H9 (cell line): ENCODE data around the gene DPP7. TPM values are rescaled to one million over a fixed set of nuclear protein-coding genes. Genes with fewer than 3 reads are reported as not detected.

Experiments
- DNase-seq: peaks from one replicate; pipeline ENCODE4 v3.0.0-alpha.2; 2017
- H2AFZ ChIP-seq: one replicate; pipeline ENCODE4 v1.6.1; 2013; ENCODE audit warnings: mild to moderate bottlenecking, low read length, control low read depth, moderate library complexity
- H2AK5ac ChIP-seq: 2 replicates; pipeline ENCODE4 v1.6.1; 2013; ENCODE audit warnings: low read length, control low read depth, mixed read lengths; ENCODE audit not compliant: insufficient read length
- H2BK120ac ChIP-seq: one replicate; pipeline ENCODE4 v1.6.1; 2013; ENCODE audit warnings: low read depth, mild to moderate bottlenecking, low read length, control low read depth, inconsistent platforms; ENCODE audit not compliant: poor library complexity, severe bottlenecking
- H2BK12ac ChIP-seq: 2 replicates; pipeline ENCODE4 v1.6.1; 2013; ENCODE audit warnings: low read length, control low read depth, mixed read lengths, low read depth; ENCODE audit not compliant: insufficient read length
- H2BK15ac ChIP-seq: 2 replicates; pipeline ENCODE4 v1.6.1; 2013; ENCODE audit warnings: low read depth, low read length, control low read depth
- H2BK20ac ChIP-seq: one replicate; pipeline ENCODE4 v1.6.1; 2013; ENCODE audit warnings: low read depth, mild to moderate bottlenecking, low read length, control low read depth, inconsistent platforms; ENCODE audit not compliant: poor library complexity, severe bottlenecking
- H2BK5ac ChIP-seq: 2 replicates; pipeline ENCODE4 v1.6.1; 2013; ENCODE audit warnings: low read length, control low read depth, mixed read lengths; ENCODE audit not compliant: insufficient read length
- H3K14ac ChIP-seq: 2 replicates; pipeline ENCODE4 v1.6.1; 2013; ENCODE audit warnings: low read length, control low read depth; ENCODE audit not compliant: insufficient read depth
- H3K18ac ChIP-seq: 2 replicates; pipeline ENCODE4 v1.6.1; 2013; ENCODE audit warnings: low read depth, mild to moderate bottlenecking, mixed read lengths, low read length, control low read depth; ENCODE audit not compliant: insufficient read length
- H3K23ac ChIP-seq: 2 replicates; pipeline ENCODE4 v1.6.1; 2013; ENCODE audit warnings: low read length, control low read depth, mixed read lengths, low read depth; ENCODE audit not compliant: insufficient read length
- H3K23me2 ChIP-seq: 2 replicates; pipeline ENCODE4 v1.6.1; 2013; ENCODE audit warnings: low read depth, mild to moderate bottlenecking, mixed read lengths, low read length, control low read depth; ENCODE audit not compliant: insufficient read length, poor library complexity, severe bottlenecking
- H3K27ac ChIP-seq: 2 replicates; pipeline ENCODE4 v1.5.1; 2013; ENCODE audit warnings: low read length, control low read depth, mixed read lengths, low read depth; ENCODE audit not compliant: insufficient read length
- H3K27me3 ChIP-seq: 2 replicates; pipeline ENCODE4 v1.6.1; 2013; ENCODE audit warnings: low read length, control low read depth, inconsistent platforms; ENCODE audit not compliant: insufficient read depth
- H3K4ac ChIP-seq: 2 replicates; pipeline ENCODE4 v1.6.1; 2013; ENCODE audit warnings: low read depth, mild to moderate bottlenecking, control low read depth, inconsistent platforms, low read length, moderate library complexity
- H3K4me1 ChIP-seq: 2 replicates; pipeline ENCODE4 v1.6.1; 2013; ENCODE audit warnings: low read length, control low read depth, inconsistent platforms; ENCODE audit not compliant: insufficient read depth
- H3K4me2 ChIP-seq: 2 replicates; pipeline ENCODE4 v1.6.1; 2013; ENCODE audit warnings: low read length, control low read depth, mixed read lengths; ENCODE audit not compliant: insufficient read length, insufficient read depth
- H3K56ac ChIP-seq: 2 replicates; pipeline ENCODE4 v1.6.1; 2013; ENCODE audit warnings: low read depth, mild to moderate bottlenecking, mixed read lengths, low read length, control low read depth; ENCODE audit not compliant: insufficient read length
- H3K79me1 ChIP-seq: 2 replicates; pipeline ENCODE4 v1.6.1; 2013; ENCODE audit warnings: low read depth, mild to moderate bottlenecking, moderate library complexity, low read length, control low read depth, inconsistent platforms; ENCODE audit not compliant: insufficient read depth, poor library complexity, severe bottlenecking
- H3K79me2 ChIP-seq: 2 replicates; pipeline ENCODE4 v1.6.1; 2013; ENCODE audit warnings: low read length, control low read depth, inconsistent platforms; ENCODE audit not compliant: insufficient read depth
- H3K9ac ChIP-seq: 2 replicates; pipeline ENCODE4 v1.6.1; 2013; ENCODE audit warnings: low read length, control low read depth, mixed read lengths; ENCODE audit not compliant: insufficient read length; ENCODE audit errors: extremely low read depth
- H3K9me3 ChIP-seq: one replicate; pipeline ENCODE4 v1.6.1; 2013; ENCODE audit warnings: low read depth, low read length, inconsistent platforms; ENCODE audit not compliant: control insufficient read depth
- H3T11ph ChIP-seq: one replicate; pipeline ENCODE4 v1.6.1; 2013; ENCODE audit warnings: mild to moderate bottlenecking, low read length, control low read depth, inconsistent platforms
- H4K20me1 ChIP-seq: one replicate; pipeline ENCODE4 v1.6.1; 2013; ENCODE audit not compliant: control insufficient read depth, insufficient read length, insufficient read depth
- H4K5ac ChIP-seq: 2 replicates; pipeline ENCODE4 v1.6.1; 2013; ENCODE audit warnings: low read depth, mild to moderate bottlenecking, mixed read lengths, low read length, control low read depth; ENCODE audit not compliant: insufficient read length
- H4K8ac ChIP-seq: replicated peaks from 2 replicates; pipeline ENCODE4 v1.6.1; 2013; ENCODE audit warnings: low read length, control low read depth, mixed read lengths, low read depth; ENCODE audit not compliant: insufficient read length
- H4K91ac ChIP-seq: 2 replicates; pipeline ENCODE4 v1.6.1; 2013; ENCODE audit warnings: low read depth, mild to moderate bottlenecking, moderate library complexity, mixed read lengths, low read length, control low read depth; ENCODE audit not compliant: insufficient read length
- H3K27ac Mint-ChIP-seq, 3 experiments: 2 replicates in 2 of 3; 3 replicates in 1 of 3; pipeline ENCODE4 v1.8.0; 2020 to 2021; ENCODE audit warnings: mixed read lengths in 3 of 3, mild to moderate bottlenecking in 1 of 3, moderate library complexity in 1 of 3
- H3K27me3 Mint-ChIP-seq: 2 replicates; pipeline ENCODE4 v1.8.0; 2021; ENCODE audit warnings: low read depth, mild to moderate bottlenecking, moderate library complexity, mixed read lengths
- H3K36me3 Mint-ChIP-seq, 3 experiments: 2 replicates in 2 of 3; 3 replicates in 1 of 3; pipeline ENCODE4 v1.8.0; 2020 to 2021; ENCODE audit warnings: low read depth in 3 of 3, mixed read lengths in 3 of 3; ENCODE audit not compliant: insufficient read depth in 1 of 3
- H3K4me1 Mint-ChIP-seq, 2 experiments: 2 replicates each; pipeline ENCODE4 v1.8.0; 2020; ENCODE audit warnings: mixed read lengths in 2 of 2
- H3K4me3 Mint-ChIP-seq, 2 experiments: 2 replicates in 1 of 2; 3 replicates in 1 of 2; pipeline ENCODE4 v1.8.0; 2020 to 2021; ENCODE audit warnings: mild to moderate bottlenecking in 2 of 2, mixed read lengths in 2 of 2, moderate library complexity in 1 of 2
- H3K9me3 Mint-ChIP-seq, 2 experiments: 2 replicates in 1 of 2; 3 replicates in 1 of 2; pipeline ENCODE4 v1.8.0; 2020; ENCODE audit warnings: mild to moderate bottlenecking in 2 of 2, mixed read lengths in 2 of 2, moderate library complexity in 1 of 2
- WGBS: extraction: QIAGEN DNeasy Blood & Tissue Kit; methylation state at CpG from one replicate; pipeline ENCODE4 v1.1.7; 2013; ENCODE audit warnings: missing lambda C conversion rate, low lambda C conversion rate, mixed read lengths; ENCODE audit not compliant: insufficient read length; ENCODE audit errors: extremely low coverage; 5-methylcytosine and 5-hydroxymethylcytosine counted together
- total RNA-seq: library from RNA; stranded (reverse); gene quantifications from 2 replicates; pipeline ENCODE4 v1.2.1, GENCODE V29; 2021
- TF ChIP-seq, protein P1 (sequence below): fragments of 200-600 bp; sonication (generic); conservative IDR thresholded peaks from 3 replicates; pipeline ENCODE4 v1.8.0; 2021; ENCODE audit warnings: antibody characterized with exemption, mild to moderate bottlenecking

The DPP7 gene
- total RNA-seq, 1 experiment from 2014 or later = 29.4 TPM

DNA sequence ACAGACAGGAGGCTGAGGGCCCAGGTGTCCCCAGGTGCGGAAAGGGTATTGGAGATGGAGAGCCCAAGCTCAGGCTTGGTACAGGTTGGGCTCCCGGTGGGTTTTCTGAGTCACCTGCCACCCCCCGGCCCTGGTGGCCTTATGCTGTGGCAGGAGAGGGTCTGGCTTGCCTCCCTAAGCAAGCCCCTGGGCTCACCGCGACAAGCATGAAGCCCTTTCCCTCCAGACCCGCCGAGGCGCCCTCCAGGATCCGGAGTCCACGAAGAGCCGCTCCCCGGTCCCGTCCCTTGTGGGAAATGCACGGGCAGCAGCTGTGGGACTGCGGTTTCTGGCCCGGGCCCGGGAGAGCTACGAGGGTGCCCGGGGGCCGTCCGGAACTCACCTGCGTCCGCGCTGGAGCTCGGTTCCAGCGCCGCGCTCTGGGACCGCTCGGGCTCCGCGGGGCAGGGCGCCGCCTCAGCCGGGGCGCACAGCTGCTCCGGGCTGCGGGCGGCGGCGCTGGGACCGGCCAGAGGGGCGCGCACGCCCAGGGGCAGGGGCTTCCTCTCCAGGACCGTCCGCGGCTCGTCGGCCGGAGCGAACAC, 44.9 kb downstream of the DPP7 start:
- DNase-seq = no peak
- no peak overlapping the region for H3K27ac ChIP-seq
- peaks cover 4% of the 10 kb centered on the region for H4K20me1 ChIP-seq
- WGBS = no CpG with 5 or more reads among the region's 52 CpGs
- no peak overlapping the region for H3K56ac ChIP-seq
- H3K79me1 ChIP-seq = no peaks in the 10 kb centered on the region
- no peak overlapping the region for H3K23ac ChIP-seq
- Mint-ChIP-seq H3K4me1 (peaks cover 15 to 24% of the 10 kb centered on the region in 2 experiments), H3K27me3 (peaks cover 4% of the 10 kb centered on the region; the same call in 1 of the 2 replicates), H3K4me3 (peak overlapping the region; percentile 58 to 75), H3K36me3 (peaks cover 0 to 4% (median 3%) of the 10 kb centered on the region in 3 experiments; a peak in 4 of 7 replicates), H3K27ac (no peak overlapping the region), H3K9me3 (no peaks in the 10 kb centered on the region; a peak in 1 of 5 replicates)
- H3K9ac ChIP-seq = no peak overlapping the region
- H3K14ac ChIP-seq = no peak overlapping the region
- no peak overlapping the region for H2BK20ac ChIP-seq
- H2BK5ac ChIP-seq = no peak overlapping the region
- TF ChIP-seq, protein P1, sequence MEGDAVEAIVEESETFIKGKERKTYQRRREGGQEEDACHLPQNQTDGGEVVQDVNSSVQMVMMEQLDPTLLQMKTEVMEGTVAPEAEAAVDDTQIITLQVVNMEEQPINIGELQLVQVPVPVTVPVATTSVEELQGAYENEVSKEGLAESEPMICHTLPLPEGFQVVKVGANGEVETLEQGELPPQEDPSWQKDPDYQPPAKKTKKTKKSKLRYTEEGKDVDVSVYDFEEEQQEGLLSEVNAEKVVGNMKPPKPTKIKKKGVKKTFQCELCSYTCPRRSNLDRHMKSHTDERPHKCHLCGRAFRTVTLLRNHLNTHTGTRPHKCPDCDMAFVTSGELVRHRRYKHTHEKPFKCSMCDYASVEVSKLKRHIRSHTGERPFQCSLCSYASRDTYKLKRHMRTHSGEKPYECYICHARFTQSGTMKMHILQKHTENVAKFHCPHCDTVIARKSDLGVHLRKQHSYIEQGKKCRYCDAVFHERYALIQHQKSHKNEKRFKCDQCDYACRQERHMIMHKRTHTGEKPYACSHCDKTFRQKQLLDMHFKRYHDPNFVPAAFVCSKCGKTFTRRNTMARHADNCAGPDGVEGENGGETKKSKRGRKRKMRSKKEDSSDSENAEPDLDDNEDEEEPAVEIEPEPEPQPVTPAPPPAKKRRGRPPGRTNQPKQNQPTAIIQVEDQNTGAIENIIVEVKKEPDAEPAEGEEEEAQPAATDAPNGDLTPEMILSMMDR = no peak
- H3K23me2 ChIP-seq = no peaks in the 10 kb centered on the region
- H3K79me2 ChIP-seq = no peaks in the 10 kb centered on the region
- no peak overlapping the region for H3T11ph ChIP-seq
- H2AFZ ChIP-seq = no peak overlapping the region
- no peaks in the 10 kb centered on the region for H3K27me3 ChIP-seq
- H3K4me1 ChIP-seq = peaks cover 5% of the 10 kb centered on the region; the same call in 1 of the 2 replicates
- no peak overlapping the region for H3K18ac ChIP-seq
- no peak overlapping the region for H2BK12ac ChIP-seq
- no peak overlapping the region for H2BK15ac ChIP-seq
- H3K4me2 ChIP-seq = peak overlapping the region; percentile 35
- no peak overlapping the region for H2AK5ac ChIP-seq
- H2BK120ac ChIP-seq = no peak overlapping the region
- H3K4ac ChIP-seq = no peak overlapping the region
- H4K5ac ChIP-seq = no peak overlapping the region
- H4K91ac ChIP-seq = no peak overlapping the region
- no peak overlapping the region for H4K8ac ChIP-seq
- no peaks in the 10 kb centered on the region for H3K9me3 ChIP-seq
